ENCODE data around the gene TAF11L4.
"Not testable (repeated sequence)": the region's sequence is repeated elsewhere in the genome, so short reads cannot be mapped to it uniquely, and the experiment has no call there.

TAF11L4 gene

GRCh38 chr5:17521501-17521900 lies at the start of gene TAF11L4:
Gene TAF11L4 (plus strand): TSS chr5:17521801.
- in situ Hi-C loops (cut with MboI; ENCODE audit: low sequenced_read_pairs) = not testable (repeated sequence)

- in situ Hi-C loops (cut with MboI; ENCODE audit: low sequenced_read_pairs) = not testable (repeated sequence)
These were observed 46.5 kb upstream of the TAF11L4 start for GRCh38 chr5:17475064-17475463.

DNA sequence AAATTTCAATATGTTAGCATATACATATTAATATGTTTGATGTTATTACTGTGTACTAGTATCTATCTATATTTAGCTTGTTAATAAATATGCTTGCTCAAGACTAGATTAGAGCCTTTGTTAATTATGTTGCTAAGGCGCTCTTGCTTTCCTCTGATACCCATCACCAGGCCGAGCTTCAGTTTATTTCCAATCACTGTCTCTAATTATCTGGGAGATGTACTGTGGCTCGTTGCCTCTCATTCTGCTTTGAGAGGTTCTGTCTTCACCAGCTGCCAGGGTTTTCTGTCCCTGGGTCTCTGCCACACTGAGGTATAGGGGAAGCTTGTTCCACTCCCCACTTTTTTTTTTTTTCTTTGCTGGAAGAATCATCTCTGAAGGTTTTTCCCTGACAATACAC lies 44.6 kb upstream of the TAF11L4 start:
- in situ Hi-C loops (cut with MboI; ENCODE audit: low sequenced_read_pairs) = no loop called here

DNA sequence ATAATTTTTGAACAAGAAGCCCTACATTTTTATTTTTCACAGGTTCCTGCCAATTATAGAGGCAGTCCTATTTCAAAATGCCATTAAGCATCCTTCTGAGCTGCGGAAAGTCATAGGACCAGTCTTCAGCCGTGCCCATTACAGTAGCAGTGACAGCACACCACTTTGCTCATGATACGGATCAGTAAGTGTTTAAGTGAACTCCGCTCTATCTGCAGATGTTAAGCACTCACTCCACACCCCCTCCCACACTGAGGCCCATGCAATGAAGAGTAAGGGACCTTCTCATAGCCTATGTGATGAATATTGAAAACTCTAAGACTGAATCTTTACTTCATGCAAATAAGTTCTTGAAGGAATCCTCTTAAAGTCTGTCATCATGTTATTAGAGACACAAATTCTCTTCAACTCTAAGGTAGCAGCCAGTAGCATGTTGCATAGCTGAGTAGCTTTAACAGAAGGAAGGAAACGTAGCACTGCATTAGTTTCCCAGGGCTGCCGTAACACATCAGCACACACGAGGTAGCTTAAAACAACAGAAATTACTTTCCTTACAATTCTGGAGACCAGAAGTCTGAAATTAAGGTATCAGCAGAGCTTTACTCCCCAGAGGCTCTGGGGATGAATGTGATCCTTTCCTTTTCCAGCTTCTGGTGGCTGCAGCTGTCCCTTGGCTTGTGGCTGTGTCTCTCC lies 43.9 kb upstream of the TAF11L4 start:
- in situ Hi-C loops (cut with MboI; ENCODE audit: low sequenced_read_pairs) = no loop called here

GRCh38 chr5:17481378-17481777 lies 40.2 kb upstream of the TAF11L4 start:
- in situ Hi-C loops (cut with MboI; ENCODE audit: low sequenced_read_pairs) = no loop called here

DNA sequence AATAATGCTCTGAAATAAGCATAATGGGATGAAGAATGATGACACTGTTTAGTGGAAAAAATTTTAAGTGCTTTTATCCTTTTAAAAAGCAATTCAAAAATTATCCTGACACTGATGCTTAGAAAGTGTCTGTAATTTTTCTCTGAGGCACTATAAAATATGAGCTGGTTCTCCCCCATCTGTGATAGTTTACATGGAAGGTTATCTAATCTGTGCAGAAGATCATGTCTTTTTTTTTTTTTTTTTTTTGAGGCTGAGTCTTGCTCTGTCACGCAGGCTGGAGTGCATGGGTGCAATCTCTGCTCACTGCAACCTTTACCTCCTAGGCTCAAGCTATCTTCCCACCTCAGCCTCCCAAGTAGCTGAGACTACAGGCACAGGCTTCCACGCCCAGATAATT lies 38.8 kb upstream of the TAF11L4 start:
- in situ Hi-C loops (cut with MboI; ENCODE audit: low sequenced_read_pairs) = no loop called here

DNA sequence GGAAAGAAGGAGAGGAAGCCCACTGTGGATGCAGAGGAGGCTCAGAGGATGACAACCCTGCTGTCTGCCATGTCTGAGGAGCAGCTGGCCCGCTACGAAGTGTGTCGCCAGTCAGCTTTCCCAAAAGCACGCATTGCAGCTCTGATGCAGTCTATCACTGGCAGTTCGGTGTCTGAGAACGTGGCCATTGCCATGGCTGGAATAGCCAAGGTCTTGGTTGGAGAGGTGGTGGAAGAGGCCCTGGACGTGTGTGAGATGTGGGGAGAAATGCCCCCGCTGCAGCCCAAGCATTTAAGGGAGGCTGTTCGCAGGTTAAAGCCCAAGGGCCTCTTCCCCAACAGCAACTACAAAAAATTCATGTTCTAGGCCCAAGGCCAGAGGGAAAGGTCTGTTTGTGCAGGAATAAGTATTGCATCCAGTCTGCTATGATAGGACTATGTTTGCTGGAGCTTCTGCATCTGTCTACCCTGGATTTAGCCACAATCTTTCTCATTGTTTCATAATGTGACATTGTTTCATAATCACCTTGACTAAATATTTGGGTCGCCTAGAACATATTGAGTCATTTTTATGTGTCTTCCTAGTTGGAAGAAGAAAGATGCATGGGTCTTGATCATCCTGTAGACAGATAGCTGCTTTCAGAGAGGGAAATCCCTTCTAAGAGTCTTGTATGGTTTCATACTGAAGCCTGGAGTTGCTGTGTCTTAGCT lies 35.0 kb upstream of the TAF11L4 start:
- in situ Hi-C loops (cut with MboI; ENCODE audit: low sequenced_read_pairs) = not testable (repeated sequence)

DNA sequence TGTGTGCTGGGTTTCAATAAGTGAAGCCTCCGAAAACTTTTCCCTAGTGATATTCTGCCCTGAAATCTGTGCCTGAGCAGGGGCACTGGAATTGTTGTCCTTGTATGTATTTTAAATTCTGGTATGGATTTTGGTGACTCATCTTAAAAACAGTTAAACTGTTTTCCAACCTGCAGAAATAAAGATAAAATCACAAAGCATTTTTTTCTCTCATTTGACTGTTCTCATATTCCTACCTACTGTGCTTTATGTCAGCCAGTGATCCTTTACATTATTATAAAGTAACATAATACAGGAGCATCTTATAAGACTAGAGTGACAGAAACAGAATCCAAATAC lies 34.5 kb upstream of the TAF11L4 start:
- in situ Hi-C loops (cut with MboI; ENCODE audit: low sequenced_read_pairs) = no loop called here

DNA sequence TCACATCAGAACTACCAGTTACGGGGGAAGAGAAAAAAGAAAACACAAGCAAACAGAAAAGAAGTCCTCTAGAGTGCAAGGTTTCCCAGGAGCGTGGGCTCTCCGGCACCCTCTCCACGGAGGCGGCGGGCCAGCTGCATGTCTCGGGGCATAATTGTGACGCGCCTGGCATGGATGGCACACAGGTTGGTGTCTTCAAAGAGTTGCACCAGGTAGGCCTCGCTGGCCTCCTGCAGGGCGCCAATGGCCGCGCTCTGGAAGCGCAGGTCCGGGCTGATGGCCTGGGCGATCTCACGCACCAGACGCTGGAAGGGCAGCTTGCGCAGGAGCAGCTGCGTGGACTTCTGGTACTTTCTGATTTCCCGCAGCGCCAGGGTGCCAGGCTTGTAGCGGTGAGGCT lies 30.3 kb upstream of the TAF11L4 start:
- in situ Hi-C loops (cut with MboI; ENCODE audit: low sequenced_read_pairs) = not testable (repeated sequence)

- in situ Hi-C loops (cut with MboI; ENCODE audit: low sequenced_read_pairs) = no loop called here
These were observed 28.8 kb upstream of the TAF11L4 start for GRCh38 chr5:17492770-17493169.

DNA sequence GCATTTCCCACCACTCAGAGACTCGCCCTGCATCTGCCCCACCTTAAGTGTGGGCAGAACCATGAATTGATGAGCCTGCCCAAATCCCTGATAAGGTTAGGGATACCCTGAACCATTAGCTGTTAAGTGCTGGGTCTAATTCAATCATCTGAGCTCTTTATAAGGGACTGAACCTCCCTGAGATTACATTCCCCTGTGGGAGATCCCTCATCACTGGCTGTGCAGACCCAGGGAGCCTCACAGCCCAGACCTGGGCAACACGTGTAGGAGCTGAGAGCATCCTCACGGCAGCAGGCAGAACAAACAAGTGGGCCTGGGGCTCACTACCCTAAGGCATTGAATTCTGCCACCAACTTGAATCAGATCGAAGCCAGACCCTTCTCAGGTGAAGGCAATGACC lies 24.2 kb upstream of the TAF11L4 start:
- in situ Hi-C loops (cut with MboI; ENCODE audit: low sequenced_read_pairs) = no loop called here

GRCh38 chr5:17497931-17498330 lies 23.7 kb upstream of the TAF11L4 start, which contains the start of gene TAF11L2:
Gene TAF11L2 (plus strand): TSS chr5:17498231.
- in situ Hi-C loops (cut with MboI; ENCODE audit: low sequenced_read_pairs) = not testable (repeated sequence)

DNA sequence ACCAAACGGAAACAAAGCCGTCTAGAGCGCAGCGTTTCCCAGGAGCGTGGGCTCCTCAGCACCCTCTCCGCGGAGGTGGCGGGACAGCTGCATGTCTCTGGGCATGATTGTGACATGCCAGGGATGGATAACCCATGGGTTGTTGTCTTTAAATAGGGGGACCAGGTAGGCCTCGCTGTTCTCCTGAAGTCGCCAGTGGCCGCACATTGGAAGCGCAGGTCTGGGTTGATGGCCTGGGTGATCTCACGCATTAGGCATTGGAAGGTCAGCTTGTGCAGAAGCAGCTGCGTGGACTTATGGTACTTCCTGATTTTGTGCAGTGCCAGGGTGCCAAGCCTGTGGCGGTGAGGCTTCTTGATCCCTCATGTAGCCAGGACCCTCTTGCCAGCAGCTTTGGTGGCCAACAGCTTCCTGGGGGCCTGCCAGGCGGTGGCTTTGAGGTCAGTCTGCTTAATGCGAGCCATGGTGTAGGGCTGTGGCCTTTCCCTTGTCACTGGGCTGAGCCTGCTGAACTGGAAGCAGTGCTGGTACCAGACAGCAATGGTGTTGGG lies 9.8 kb upstream of the TAF11L4 start:
- in situ Hi-C loops (cut with MboI; ENCODE audit: low sequenced_read_pairs) = no loop called here

GRCh38 chr5:17517526-17517925 lies 4.1 kb upstream of the TAF11L4 start:
- in situ Hi-C loops (cut with MboI; ENCODE audit: low sequenced_read_pairs) = not testable (repeated sequence)

DNA sequence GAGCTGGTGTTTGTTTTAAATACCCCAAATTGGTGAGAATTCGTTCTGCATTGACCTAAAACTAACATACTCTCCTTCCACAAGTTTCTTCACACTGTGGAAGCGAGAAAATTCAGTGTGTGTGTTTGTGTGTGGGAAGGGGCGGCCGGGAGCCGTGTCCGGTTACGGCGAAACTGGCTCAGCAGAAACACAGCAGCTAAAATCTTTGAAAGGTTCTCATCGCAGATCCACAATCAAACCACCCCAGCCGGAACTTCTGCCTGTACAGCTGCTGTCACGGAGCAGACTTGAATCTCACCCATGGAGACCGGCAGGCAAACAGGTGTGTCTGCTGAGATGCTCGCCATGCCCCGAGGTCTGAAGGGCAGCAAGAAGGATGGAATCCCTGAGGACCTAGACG lies 3.5 kb upstream of the TAF11L4 start, which contains the start of gene TAF11L3:
TSS of gene TAF11L3 (plus strand) at position 301 of the 400 bp plus-strand sequence.
- in situ Hi-C loops (cut with MboI; ENCODE audit: low sequenced_read_pairs) = not testable (repeated sequence)

DNA sequence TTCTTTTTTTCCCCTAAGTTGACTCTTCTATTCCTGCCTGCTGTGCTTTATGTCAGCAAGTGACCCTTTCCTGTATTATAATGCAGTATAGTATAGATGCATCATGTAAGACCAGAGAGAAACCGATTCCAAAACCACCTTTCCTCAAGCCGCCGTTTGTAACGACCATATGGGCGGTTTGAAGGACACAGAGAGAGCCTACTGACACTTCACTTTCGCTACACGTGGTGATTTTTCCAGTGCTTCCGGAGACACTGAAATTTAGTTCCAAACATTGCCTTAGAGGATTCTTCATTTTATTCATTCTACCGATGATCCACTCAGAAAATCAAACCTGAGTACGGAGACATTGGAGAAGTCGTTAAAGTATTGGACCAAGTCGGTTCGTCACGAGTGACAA lies 2.1 kb upstream of the TAF11L4 start:
- in situ Hi-C loops (cut with MboI; ENCODE audit: low sequenced_read_pairs) = not testable (repeated sequence)

- in situ Hi-C loops (cut with MboI; ENCODE audit: low sequenced_read_pairs) = not testable (repeated sequence)
These were observed 3.3 kb downstream of the TAF11L4 start, which contains the start of gene TAF11L5 for GRCh38 chr5:17524935-17525334. Gene TAF11L5 (plus strand): TSS chr5:17525235.

- in situ Hi-C loops (cut with MboI; ENCODE audit: low sequenced_read_pairs) = not testable (repeated sequence)
These were observed 4.9 kb downstream of the TAF11L4 start for GRCh38 chr5:17526504-17526903.

GRCh38 chr5:17528369-17528768 lies 6.8 kb downstream of the TAF11L4 start, which contains the start of gene TAF11L6:
Gene TAF11L6 (plus strand): TSS chr5:17528669.
- in situ Hi-C loops (cut with MboI; ENCODE audit: low sequenced_read_pairs) = not testable (repeated sequence)

All from hTERT RPE-1 (cell line).